BLaER1 treated with 17β-estradiol and CSF1 and Interleukin-3, amounts not matched to agents 10 nM and 100 nM (cell line): ENCODE data around the gene PROS1.
"Not testable (repeated sequence)": the region's sequence is repeated elsewhere in the genome, so short reads cannot be mapped to it uniquely, and the experiment has no call there.

Source experiments
- H3K27ac ChIP-seq, 11 experiments: shearing (Covaris generic); formaldehyde crosslinking; 2 replicates each; pipeline ENCODE4 v1.8.1; 2022
- H3K27me3 ChIP-seq, 11 experiments: shearing (Covaris generic); formaldehyde crosslinking; 2 replicates each; pipeline ENCODE4 v1.8.1; 2022
- H3K36me3 ChIP-seq, 11 experiments: shearing (Covaris generic); formaldehyde crosslinking; 2 replicates each; pipeline ENCODE4 v1.8.1; 2022
- H3K4me1 ChIP-seq, 10 experiments: shearing (Covaris generic); formaldehyde crosslinking; 2 replicates each; pipeline ENCODE4 v1.8.1; 2022
- H3K4me2 ChIP-seq, 11 experiments: shearing (Covaris generic); formaldehyde crosslinking; 2 replicates each; pipeline ENCODE4 v1.8.1; 2022
- H3K4me3 ChIP-seq, 10 experiments: shearing (Covaris generic); formaldehyde crosslinking; 2 replicates each; pipeline ENCODE4 v1.8.1; 2022
- H3K9ac ChIP-seq, 11 experiments: shearing (Covaris generic); formaldehyde crosslinking; 2 replicates each; pipeline ENCODE4 v1.8.1; 2022
- H3K9me3 ChIP-seq, 11 experiments: shearing (Covaris generic); formaldehyde crosslinking; replicated peaks in 1 of 11; 2 replicates each; pipeline ENCODE4 v1.8.1; 2022
- H4K20me1 ChIP-seq, 11 experiments: shearing (Covaris generic); formaldehyde crosslinking; 2 replicates each; pipeline ENCODE4 v1.8.1; 2022
- Cebpa-rat ChIP-seq, 11 experiments: shearing (Covaris generic); IDR thresholded peaks; 2 replicates each; pipeline ENCODE4 v1.8.1; 2022

The PROS1 gene

GRCh38 chr3:93984618-93985017, 10.9 kb upstream of the PROS1 start:
- H3K4me3 ChIP-seq, result no peak overlapping the region
- no peaks in the 10 kb centered on the region for H3K36me3 ChIP-seq
- H3K4me1 ChIP-seq, result peaks cover 9 to 16% (median 13%) of the 10 kb centered on the region in 10 experiments; a peak in 18 of 20 replicates
- no peak overlapping the region for H3K27ac ChIP-seq
- H3K9ac ChIP-seq, result no peak overlapping the region
- peaks cover 0 to 22% (median 0%) of the 10 kb centered on the region in 11 experiments; a peak in 5 of 22 replicates for H4K20me1 ChIP-seq
- no peak for TF ChIP-seq Cebpa-rat (IDR thresholded peaks at IDR 0.05)
- no peaks in the 10 kb centered on the region for H3K27me3 ChIP-seq
- H3K4me2 ChIP-seq, result no peak overlapping the region
- no peaks in the 10 kb centered on the region for H3K9me3 ChIP-seq

GRCh38 chr3:93983408-93983807, 9.7 kb upstream of the PROS1 start:
- no peaks in the 10 kb centered on the region for H3K27me3 ChIP-seq
- H3K27ac ChIP-seq, result no peak overlapping the region
- no peak for TF ChIP-seq Cebpa-rat (IDR thresholded peaks at IDR 0.05)
- H3K36me3 ChIP-seq, result no peaks in the 10 kb centered on the region
- no peaks in the 10 kb centered on the region for H3K9me3 ChIP-seq
- peaks cover 9 to 21% (median 18%) of the 10 kb centered on the region in 10 experiments; a peak in 18 of 20 replicates for H3K4me1 ChIP-seq
- no peak overlapping the region for H3K4me2 ChIP-seq
- peaks cover 0 to 22% (median 0%) of the 10 kb centered on the region in 11 experiments; a peak in 4 of 22 replicates for H4K20me1 ChIP-seq
- H3K9ac ChIP-seq, result no peak overlapping the region
- no peak overlapping the region for H3K4me3 ChIP-seq

- Histone ChIP-seq H3K27ac (no peak overlapping the region), H4K20me1 (peaks cover 0 to 22% (median 0%) of the 10 kb centered on the region in 11 experiments; a peak in 4 of 22 replicates), H3K4me2 (peak overlapping the region; percentile 66 to 91 (median 86); a peak in 20 of 22 replicates), H3K27me3 (no peaks in the 10 kb centered on the region), H3K9ac (peak overlapping the region in 1 of 11 experiments; percentile 83; a peak in 1 of 22 replicates), H3K36me3 (no peaks in the 10 kb centered on the region), H3K4me1 (peaks cover 9 to 28% (median 18%) of the 10 kb centered on the region in 10 experiments; a peak in 18 of 20 replicates), H3K9me3 (no peaks in the 10 kb centered on the region), H3K4me3 (no peak overlapping the region)
- no peak for TF ChIP-seq Cebpa-rat (IDR thresholded peaks at IDR 0.05)
These were observed 8.0 kb upstream of the PROS1 start for GRCh38 chr3:93981649-93982048.

GRCh38 chr3:93979850-93980676, 6.4 kb upstream of the PROS1 start, which contains the start of gene ARL13B:
Gene ARL13B (plus strand): TSS chr3:93980155. CDS start chr3:93980424, 269 bp downstream.
- no peak for TF ChIP-seq Cebpa-rat (IDR thresholded peaks at IDR 0.05)
- H3K9ac ChIP-seq, result peak within 1 kb of the TSS; percentile 73 to 86 (median 83)
- peak within 1 kb of the TSS; percentile 56 to 83 (median 72) for H3K27ac ChIP-seq
- H4K20me1 ChIP-seq, result peaks cover 0 to 19% (median 0%) of the 10 kb centered on the region in 11 experiments; a peak in 4 of 22 replicates
- H3K4me3 ChIP-seq, result peak within 1 kb of the TSS; percentile 71 to 97 (median 90)
- no peaks in the 10 kb centered on the region for H3K27me3 ChIP-seq
- no peaks in the 10 kb centered on the region for H3K9me3 ChIP-seq
- H3K4me2 ChIP-seq, result peak within 1 kb of the TSS; percentile 70 to 91 (median 86)
- no peaks in the 10 kb centered on the region for H3K36me3 ChIP-seq
- peaks cover 9 to 28% (median 18%) of the 10 kb centered on the region in 10 experiments; a peak in 18 of 20 replicates for H3K4me1 ChIP-seq

- TF ChIP-seq Cebpa-rat (IDR thresholded peaks at IDR 0.05), result no peak
- peaks cover 0 to 23% (median 10%) of the 10 kb centered on the region in 10 experiments; a peak in 13 of 20 replicates for H3K4me1 ChIP-seq
- peaks cover 0 to 18% (median 13%) of the 10 kb centered on the region in 11 experiments; a peak in 12 of 22 replicates for H3K27me3 ChIP-seq
- no peaks in the 10 kb centered on the region for H4K20me1 ChIP-seq
- H3K4me3 ChIP-seq, result no peak overlapping the region
- no peaks in the 10 kb centered on the region for H3K36me3 ChIP-seq
- no peak overlapping the region for H3K27ac ChIP-seq
- no peak overlapping the region for H3K9ac ChIP-seq
- H3K9me3 ChIP-seq, result peaks cover 0 to 4% (median 0%) of the 10 kb centered on the region in 11 experiments; a peak in 1 of 22 replicates
- H3K4me2 ChIP-seq, result no peak overlapping the region
These were observed 3.7 kb downstream of the PROS1 start for GRCh38 chr3:93969997-93970396.

- H3K36me3 ChIP-seq, result no peaks in the 10 kb centered on the region
These were observed 4.3 kb downstream of the PROS1 start for GRCh38 chr3:93969443-93969842.

GRCh38 chr3:93965106-93965505, 8.6 kb downstream of the PROS1 start:
- not testable (repeated sequence) for H3K27ac ChIP-seq, H3K4me3 ChIP-seq, H3K9ac ChIP-seq

More at GRCh38 chr3:93969443-93969842, 4.3 kb downstream of the PROS1 start:
- Histone ChIP-seq H3K9me3 (peaks cover 0 to 4% (median 0%) of the 10 kb centered on the region in 11 experiments; a peak in 1 of 22 replicates), H3K4me2 (no peak overlapping the region), H3K27ac (no peak overlapping the region), H3K4me1 (peaks cover 0 to 19% (median 10%) of the 10 kb centered on the region in 10 experiments; a peak in 13 of 20 replicates), H3K4me3 (no peak overlapping the region), H4K20me1 (no peaks in the 10 kb centered on the region), H3K27me3 (peaks cover 0 to 18% (median 13%) of the 10 kb centered on the region in 11 experiments; a peak in 12 of 22 replicates), H3K9ac (no peak overlapping the region)
- TF ChIP-seq Cebpa-rat (IDR thresholded peaks at IDR 0.05), result no peak

GRCh38 chr3:93962798-93963197, 10.9 kb downstream of the PROS1 start:
- peaks cover 0 to 5% (median 0%) of the 10 kb centered on the region in 11 experiments; a peak in 1 of 22 replicates for H3K9me3 ChIP-seq
- no peaks in the 10 kb centered on the region for H3K4me1 ChIP-seq
- TF ChIP-seq Cebpa-rat (IDR thresholded peaks at IDR 0.05), result no peak
- H3K36me3 ChIP-seq, result no peaks in the 10 kb centered on the region
- no peaks in the 10 kb centered on the region for H3K27me3 ChIP-seq
- no peak overlapping the region for H3K9ac ChIP-seq
- H3K4me2 ChIP-seq, result no peak overlapping the region
- H4K20me1 ChIP-seq, result no peaks in the 10 kb centered on the region
- H3K4me3 ChIP-seq, result no peak overlapping the region
- no peak overlapping the region for H3K27ac ChIP-seq

More at GRCh38 chr3:93965106-93965505, 8.6 kb downstream of the PROS1 start:
- not testable (repeated sequence) for H3K27me3 ChIP-seq, H3K36me3 ChIP-seq, H3K4me1 ChIP-seq, H3K4me2 ChIP-seq, H4K20me1 ChIP-seq, H3K9me3 ChIP-seq

GRCh38 chr3:93961489-93961888, 12.2 kb downstream of the PROS1 start:
- Histone ChIP-seq H3K9ac (no peak overlapping the region), H3K4me3 (no peak overlapping the region), H4K20me1 (no peaks in the 10 kb centered on the region), H3K9me3 (peaks cover 0 to 5% (median 0%) of the 10 kb centered on the region in 11 experiments; a peak in 1 of 22 replicates), H3K27ac (no peak overlapping the region), H3K27me3 (no peaks in the 10 kb centered on the region), H3K36me3 (no peaks in the 10 kb centered on the region), H3K4me1 (no peaks in the 10 kb centered on the region), H3K4me2 (no peak overlapping the region)
- no peak for TF ChIP-seq Cebpa-rat (IDR thresholded peaks at IDR 0.05)
